Testis (tissue), 2 donors: ENCODE data around the gene LLGL2.

Source experiments
- CTCF ChIP-seq, 3 experiments: fragments of 450-650 bp in 2 of 3; fragments of 200-600 bp in 1 of 3; sonication (generic) in 1 of 3; IDR thresholded peaks; one replicate each; pipeline ENCODE4 v1.5.1; 2016 to 2019; ENCODE audit warnings: antibody characterized with exemption in 3 of 3, mild to moderate bottlenecking in 2 of 3, moderate library complexity in 1 of 3
- POLR2A ChIP-seq: fragments of 450-650 bp; IDR thresholded peaks from one replicate; pipeline ENCODE4 v1.6.1; 2017; ENCODE audit warnings: antibody characterized with exemption, mild to moderate bottlenecking, moderate library complexity

- TF ChIP-seq CTCF (IDR thresholded peaks at IDR 0.05): peak in 1 of 3 experiments; percentile 9
- TF ChIP-seq POLR2A: no peak
Measured at GRCh38 chr17:75516255-75516618, 9.3 kb upstream of the LLGL2 start, which contains the start of gene TSEN54.
